Spleen (tissue), 13 donors: ENCODE measurements around the gene PHACTR1. TPM values are rescaled to one million over a fixed set of nuclear protein-coding genes. Genes with fewer than 3 reads are reported as not detected.

Experiments used
- DNase-seq: peaks from one replicate; pipeline ENCODE4 v3.0.0-alpha.2; 2020
- H3K27ac ChIP-seq, 8 donors: fragments of 200-600 bp; sonication (generic) in 7 of 8; 1 replicate in 4 of 8; 2 replicates in 4 of 8; pipeline versions ENCODE4 v1.5.0 to v1.8.0; 2016 to 2021; ENCODE audit warnings: inconsistent platforms in 4 of 8, mild to moderate bottlenecking in 4 of 8, moderate library complexity in 1 of 8
- H3K27me3 ChIP-seq, 7 donors: fragments of 200-600 bp; sonication (generic) in 6 of 7; replicated peaks in 1 of 7; 1 replicate in 4 of 7; 2 replicates in 3 of 7; pipeline versions ENCODE4 v1.5.0 to v1.8.0; 2016 to 2021; ENCODE audit warnings: inconsistent platforms in 3 of 7, mild to moderate bottlenecking in 1 of 7
- H3K36me3 ChIP-seq, 6 donors: fragments of 200-600 bp; sonication (generic) in 5 of 6; 1 replicate in 4 of 6; 2 replicates in 2 of 6; pipeline versions ENCODE4 v1.5.0 to v1.8.0; 2016 to 2021; ENCODE audit warnings: inconsistent platforms in 2 of 6
- H3K4me1 ChIP-seq, 6 donors: fragments of 200-600 bp; sonication (generic) in 5 of 6; 1 replicate in 3 of 6; 2 replicates in 3 of 6; pipeline versions ENCODE4 v1.5.0 to v1.8.0; 2016 to 2021; ENCODE audit warnings: inconsistent platforms in 3 of 6
- H3K4me3 ChIP-seq, 8 donors: fragments of 200-600 bp; sonication (generic) in 7 of 8; 1 replicate in 4 of 8; 2 replicates in 4 of 8; pipeline versions ENCODE4 v1.5.0 to v1.8.0; 2016 to 2021; ENCODE audit warnings: inconsistent platforms in 4 of 8, mild to moderate bottlenecking in 4 of 8, moderate library complexity in 2 of 8
- H3K9me3 ChIP-seq, 8 donors: fragments of 200-600 bp; sonication (generic) in 7 of 8; 1 replicate in 4 of 8; 2 replicates in 4 of 8; pipeline versions ENCODE4 v1.5.0 to v1.8.0; 2016 to 2021; ENCODE audit warnings: inconsistent platforms in 4 of 8
- POLR2A ChIP-seq, 3 donors: fragments of 450-650 bp; IDR thresholded peaks; one replicate each; pipeline ENCODE4 v1.5.1; 2017; ENCODE audit warnings: antibody characterized with exemption in 3 of 3, mild to moderate bottlenecking in 1 of 3
- POLR2AphosphoS5 ChIP-seq, 3 donors: sonication (generic); formaldehyde crosslinking; IDR thresholded peaks; one replicate each; pipeline ENCODE4 v1.5.1; 2017; ENCODE audit warnings: antibody characterized with exemption in 3 of 3
- WGBS, 5 donors: extraction: QIAGEN DNeasy Blood & Tissue Kit in 3 of 5; methylation state at CpG; one replicate each; pipeline versions ENCODE4 v1.1.5 to v1.1.7; 2013 to 2018; 5-methylcytosine and 5-hydroxymethylcytosine counted together
- intact Hi-C: fragments of 100-400 bp; cut with DNase I; formaldehyde crosslinking; loops from one replicate; pipeline ENCODE4 v1.15.0; 2023; ENCODE audit warnings: low total_unique reads
- long read RNA-seq, 2 donors: transcript quantifications; one replicate each; lab custom pipeline, GENCODE V29; 2026
- polyA plus RNA-seq, 3 donors: library from polyadenylated mRNA; stranded (reverse); fragments of 200-250 nt; gene quantifications; one replicate each; pipeline ENCODE4 v1.2.1, GENCODE V29; 2013
- total RNA-seq, 7 donors: library from RNA; depleted of rRNA in 3 of 7; stranded (reverse); fragments of >200 nt in 3 of 7; fragmentation: NEBNext Ultra II Directional in 4 of 7; extraction: Animal tissue kit (Norgen Biotek cat#: 25700) in 4 of 7; gene quantifications; one replicate each; pipeline versions ENCODE4 v1.1.0 to v1.2.1, GENCODE V29; 2016 to 2021
- TF ChIP-seq, protein P1 (sequence below), 11 experiments: fragments of 200-600 bp in 7 of 11; fragments of 450-650 bp in 4 of 11; sonication (generic) in 4 of 11; IDR thresholded peaks in 8 of 11; conservative IDR thresholded peaks in 3 of 11; 1 replicate in 7 of 11; 2 replicates in 4 of 11; pipeline versions ENCODE4 v1.4.0 to v1.8.0; 2016 to 2021; ENCODE audit warnings: antibody characterized with exemption in 11 of 11, inconsistent platforms in 4 of 11, mild to moderate bottlenecking in 1 of 11
- donor health status: healthy with polysubstance abuse.
- donor health status: DM: no; HTN: no; CAD: no; lungs with moderate emphysema.
- donor health status: DM: no; HTN: no; CAD: no.
- donor health status: Bipolar disorder and iron deficiency.
- donor health status: healthy.
- donor health status: DM: no; HTN: no; CAD: no.
- donor health status: DM: yes; HTN: yes; CAD: no.

The PHACTR1 gene
- total RNA-seq (10 to 100 TPM; 20.8 to 45.3 (median 32.6) TPM), polyA plus RNA-seq (10 to 100 TPM in 2 of 3 donors, 1 to 10 TPM in 1; 8.5 to 13.5 (median 11.3) TPM)
- long read RNA-seq, donor 1, transcript PHACTR1-203 (5 exons, 943 nt), result major isoform, 6 of 6 reads
- long read RNA-seq, donor 1, partial matches to known transcripts, result 0 of 6 reads
- long read RNA-seq, donor 1, other reads (novel, unspliced or antisense), result 0 of 6 reads
- long read RNA-seq, donor 2, partial matches to known transcripts, result 0 of 4 reads
- long read RNA-seq, donor 2, other reads (novel, unspliced or antisense), result 0 of 4 reads

DNA sequence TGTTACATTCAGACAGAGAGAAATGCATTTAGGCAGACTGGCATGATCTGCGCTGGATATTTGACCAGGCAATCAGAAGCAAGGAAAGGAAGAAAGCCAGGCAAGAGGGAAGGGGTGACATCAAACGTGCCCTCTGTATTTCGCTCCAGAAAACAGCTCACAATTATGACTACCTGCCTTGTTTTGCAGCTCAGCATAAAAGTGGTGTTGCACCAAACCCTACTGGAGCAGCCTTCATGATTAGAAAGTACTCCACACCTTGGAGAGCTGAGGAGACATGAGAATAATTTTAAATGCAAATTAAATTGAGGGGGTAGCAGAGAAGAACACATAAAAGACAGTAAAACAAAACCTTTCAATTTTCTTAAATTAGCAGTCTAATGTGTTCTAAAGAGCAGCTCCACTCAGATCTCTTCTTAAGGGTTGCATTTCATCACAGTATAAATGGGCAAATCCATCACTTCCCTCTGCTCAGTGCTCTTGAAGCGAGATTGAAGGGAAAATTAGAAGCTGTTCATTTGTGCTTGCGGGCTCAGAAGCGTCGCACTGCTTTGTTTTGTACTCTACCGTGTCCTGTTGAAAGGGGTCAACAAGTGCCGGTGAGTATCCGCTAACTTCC, at the start of gene PHACTR1:
PHACTR1 (plus strand) TSS at position 470 of the 619 bp plus-strand sequence.
- intact Hi-C loops, result no loop called here
- H3K4me3 ChIP-seq, result no peak within 1 kb of the TSS
- no peak within 1 kb of the TSS for H3K27ac ChIP-seq
- H3K36me3 ChIP-seq, result no peaks in the 10 kb centered on the region
- no peaks in the 10 kb centered on the region for H3K4me1 ChIP-seq
- 71 to 84% (median 75%) methylated on average over 10 of the region's 10 CpGs for WGBS, 5 donors
- H3K27me3 ChIP-seq, result peaks cover 0 to 47% (median 18%) of the 10 kb centered on the region in 7 donors
- no peaks in the 10 kb centered on the region for H3K9me3 ChIP-seq
- DNase-seq, result no peak
- TF ChIP-seq POLR2A (IDR thresholded peaks at IDR 0.05) (no peak), POLR2AphosphoS5 (IDR thresholded peaks at IDR 0.05) (no peak)
- TF ChIP-seq, protein P1, sequence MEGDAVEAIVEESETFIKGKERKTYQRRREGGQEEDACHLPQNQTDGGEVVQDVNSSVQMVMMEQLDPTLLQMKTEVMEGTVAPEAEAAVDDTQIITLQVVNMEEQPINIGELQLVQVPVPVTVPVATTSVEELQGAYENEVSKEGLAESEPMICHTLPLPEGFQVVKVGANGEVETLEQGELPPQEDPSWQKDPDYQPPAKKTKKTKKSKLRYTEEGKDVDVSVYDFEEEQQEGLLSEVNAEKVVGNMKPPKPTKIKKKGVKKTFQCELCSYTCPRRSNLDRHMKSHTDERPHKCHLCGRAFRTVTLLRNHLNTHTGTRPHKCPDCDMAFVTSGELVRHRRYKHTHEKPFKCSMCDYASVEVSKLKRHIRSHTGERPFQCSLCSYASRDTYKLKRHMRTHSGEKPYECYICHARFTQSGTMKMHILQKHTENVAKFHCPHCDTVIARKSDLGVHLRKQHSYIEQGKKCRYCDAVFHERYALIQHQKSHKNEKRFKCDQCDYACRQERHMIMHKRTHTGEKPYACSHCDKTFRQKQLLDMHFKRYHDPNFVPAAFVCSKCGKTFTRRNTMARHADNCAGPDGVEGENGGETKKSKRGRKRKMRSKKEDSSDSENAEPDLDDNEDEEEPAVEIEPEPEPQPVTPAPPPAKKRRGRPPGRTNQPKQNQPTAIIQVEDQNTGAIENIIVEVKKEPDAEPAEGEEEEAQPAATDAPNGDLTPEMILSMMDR (IDR thresholded peaks at IDR 0.05 in 8 of 11, conservative IDR thresholded peaks at IDR 0.05 in 3 of 11), result no peak

DNA sequence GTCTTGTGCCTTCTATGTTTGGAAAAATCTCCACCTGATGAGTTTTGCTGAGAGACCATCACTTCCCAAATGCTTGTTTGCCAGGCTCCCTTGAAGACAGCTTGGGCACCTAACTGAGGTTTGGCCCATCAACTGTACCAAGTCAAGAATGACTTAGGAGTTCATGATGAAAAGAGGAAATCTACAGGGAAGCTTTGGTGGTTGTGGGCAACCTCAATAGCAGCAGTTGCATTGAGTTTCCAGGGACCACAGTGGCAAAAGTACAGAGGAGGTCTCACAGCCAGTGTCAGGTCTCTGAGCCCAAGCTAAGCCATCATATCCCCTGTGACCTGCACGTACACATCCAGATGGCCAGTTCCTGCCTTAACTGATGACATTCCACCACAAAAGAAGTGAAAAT, 49.7 kb upstream of the PHACTR1 start:
- no peaks in the 10 kb centered on the region for H3K9me3 ChIP-seq
- no peak overlapping the region for H3K27ac ChIP-seq
- DNase-seq, result no peak
- no peaks in the 10 kb centered on the region for H3K4me1 ChIP-seq
- no peak for TF ChIP-seq POLR2AphosphoS5 (IDR thresholded peaks at IDR 0.05)
- no peak for TF ChIP-seq POLR2A (IDR thresholded peaks at IDR 0.05)
- TF ChIP-seq, protein P1 (IDR thresholded peaks at IDR 0.05 in 8 of 11, conservative IDR thresholded peaks at IDR 0.05 in 3 of 11), result no peak
- H3K36me3 ChIP-seq, result no peaks in the 10 kb centered on the region
- no peaks in the 10 kb centered on the region for H3K27me3 ChIP-seq
- 0 to 30% (median 13%) methylated on average over 1 of the region's 1 CpG for WGBS, 5 donors
- intact Hi-C loops, result no loop called here
- no peak overlapping the region for H3K4me3 ChIP-seq

DNA sequence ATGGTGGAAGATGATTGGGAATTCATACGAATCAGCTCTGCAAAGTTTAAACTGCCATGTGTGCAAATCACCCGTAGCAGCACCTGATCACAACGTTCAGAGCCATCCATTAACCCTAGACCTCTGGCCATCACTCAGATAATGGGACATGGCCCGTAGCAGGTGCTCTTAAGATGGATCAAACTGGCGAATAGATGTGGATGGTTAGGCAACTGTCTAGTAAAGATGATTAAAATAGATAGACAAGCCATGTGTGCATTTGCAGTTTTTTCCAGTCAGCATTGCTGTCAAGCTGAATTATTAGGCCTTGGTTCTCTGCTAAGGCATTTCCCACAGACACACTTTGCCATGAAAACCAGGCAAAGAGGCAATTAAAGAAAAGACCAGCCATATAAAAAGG, 40.6 kb upstream of the PHACTR1 start:
- Histone ChIP-seq H3K36me3 (no peaks in the 10 kb centered on the region), H3K27ac (no peak overlapping the region), H3K9me3 (no peaks in the 10 kb centered on the region), H3K27me3 (peaks cover 0 to 23% (median 0%) of the 10 kb centered on the region in 7 donors), H3K4me3 (no peak overlapping the region), H3K4me1 (no peaks in the 10 kb centered on the region)
- intact Hi-C loops, result no loop called here
- no peak for TF ChIP-seq POLR2AphosphoS5 (IDR thresholded peaks at IDR 0.05)
- TF ChIP-seq POLR2A (IDR thresholded peaks at IDR 0.05), result no peak
- TF ChIP-seq, protein P1 (IDR thresholded peaks at IDR 0.05 in 8 of 11, conservative IDR thresholded peaks at IDR 0.05 in 3 of 11), result no peak
- DNase-seq, result no peak
- 71 to 84% (median 82%) methylated on average over 5 of the region's 5 CpGs for WGBS, 5 donors

DNA sequence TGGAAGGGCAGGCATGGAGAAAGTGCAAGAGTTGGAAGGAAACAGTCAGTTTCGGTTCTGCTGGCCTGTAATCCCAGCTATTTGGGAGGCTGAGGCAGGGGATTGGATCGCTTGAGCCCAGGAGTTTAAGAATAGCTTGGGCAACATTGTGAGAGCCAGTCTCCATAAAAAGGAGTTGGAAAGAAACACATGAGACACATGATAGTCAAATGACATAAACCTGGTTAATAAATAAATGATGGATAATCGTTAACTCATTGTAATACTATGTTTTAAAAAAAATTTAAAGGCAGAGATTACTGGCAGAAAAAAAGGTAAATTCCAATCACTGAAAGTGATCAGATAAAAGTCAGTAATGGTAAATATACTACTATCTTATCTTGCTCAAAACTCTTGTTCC, 37.2 kb upstream of the PHACTR1 start:
- no peak overlapping the region for H3K27ac ChIP-seq
- no peak for DNase-seq
- H3K27me3 ChIP-seq, result peaks cover 0 to 20% (median 0%) of the 10 kb centered on the region in 7 donors
- H3K9me3 ChIP-seq, result no peaks in the 10 kb centered on the region
- intact Hi-C loops, result no loop called here
- no peaks in the 10 kb centered on the region for H3K36me3 ChIP-seq
- no peaks in the 10 kb centered on the region for H3K4me1 ChIP-seq
- TF ChIP-seq POLR2AphosphoS5 (IDR thresholded peaks at IDR 0.05) (no peak), POLR2A (IDR thresholded peaks at IDR 0.05) (no peak)
- TF ChIP-seq, protein P1 (IDR thresholded peaks at IDR 0.05 in 8 of 11, conservative IDR thresholded peaks at IDR 0.05 in 3 of 11), result no peak
- H3K4me3 ChIP-seq, result no peak overlapping the region
- 85 to 95% (median 90%) methylated on average over 3 of the region's 3 CpGs for WGBS, 5 donors
